Measurements from ENCODE around the gene TBC1D22B.

The TBC1D22B gene

GRCh38 chr6:37362101-37362828, 104.7 kb downstream of the TBC1D22B start:
- Histone ChIP-seq H2BK12ac (ENCODE audit: low read length in 2 of 2) (no peak overlapping the region), H3K4ac (ENCODE audit: low read depth in 1 of 2, low read length in 2 of 2) (no peak overlapping the region), H4K91ac (ENCODE audit: low read length) (no peak overlapping the region), H3K79me1 (replicated peaks; ENCODE audit: low read length, poor library complexity, severe bottlenecking) (peaks cover 30% of the 10 kb centered on the region), H2BK120ac (ENCODE audit: low read depth, low read length) (no peak overlapping the region), H4K8ac (ENCODE audit: low read length) (no peak overlapping the region), H3K27me3 (ENCODE audit: control insufficient read depth in 1 of 2, insufficient read depth in 1 of 2, low read length in 2 of 2) (no peaks in the 10 kb centered on the region), H3K23ac (ENCODE audit: low read length in 2 of 2) (no peak overlapping the region), H2AK5ac (ENCODE audit: low read length, severe bottlenecking) (no peak overlapping the region), H3K36me3 (ENCODE audit: control insufficient read depth in 1 of 2, insufficient read depth in 2 of 2, low read depth in 1 of 2, low read length in 2 of 2) (peaks cover 3 to 38% of the 10 kb centered on the region in 2 experiments), H2AFZ (ENCODE audit: low read depth, low read length) (no peak overlapping the region), H2BK5ac (ENCODE audit: low read depth, low read length, poor library complexity, severe bottlenecking) (no peak overlapping the region), H3K18ac (ENCODE audit: low read depth in 1 of 2, low read length in 2 of 2) (no peak overlapping the region), H3K27ac (ENCODE audit: low read length, poor library complexity, severe bottlenecking) (no peak overlapping the region), H2BK15ac (ENCODE audit: low read depth, poor library complexity, severe bottlenecking) (no peak overlapping the region), H3K4me2 (ENCODE audit: low read length, poor library complexity, severe bottlenecking) (no peak overlapping the region), H3K4me1 (ENCODE audit: control insufficient read depth, insufficient read depth, low read depth, low read length) (peaks cover 1% of the 10 kb centered on the region), H3K9ac (ENCODE audit: low read length) (no peak overlapping the region), H3K9me3 (ENCODE audit: control insufficient read depth, low read length) (no peaks in the 10 kb centered on the region), H3K14ac (ENCODE audit: low read length in 2 of 2) (no peak overlapping the region), H3K4me3 (ENCODE audit: insufficient read depth in 1 of 2, low read depth in 1 of 2, low read length in 2 of 2) (no peak overlapping the region)
- no peak for DNase-seq
- WGBS, result 100% methylated on average over 2 of the region's 2 CpGs

DNA sequence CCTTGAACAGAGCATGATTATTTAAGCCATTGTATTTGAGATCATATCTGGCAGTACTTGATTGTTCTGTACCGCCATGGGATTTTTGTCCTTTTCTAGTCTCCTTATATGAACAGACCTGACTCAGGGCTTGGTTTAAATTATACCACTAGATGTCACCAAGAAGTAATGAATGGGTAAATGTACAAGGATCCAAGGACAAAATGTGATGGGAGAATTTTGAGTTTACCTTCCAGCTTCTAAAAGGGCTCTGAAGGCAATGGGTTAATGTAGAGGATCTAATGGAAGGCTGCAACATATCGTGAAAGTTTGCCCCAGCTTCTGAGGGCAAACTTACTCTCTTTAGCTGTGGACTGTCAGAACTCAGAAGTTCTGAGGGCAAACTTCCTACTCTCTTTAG, 108.2 kb downstream of the TBC1D22B start:
- Histone ChIP-seq H4K8ac (ENCODE audit: low read length) (no peak overlapping the region), H3K4me1 (ENCODE audit: control insufficient read depth, insufficient read depth, low read depth, low read length) (no peaks in the 10 kb centered on the region), H4K91ac (ENCODE audit: low read length) (no peak overlapping the region), H3K27ac (ENCODE audit: low read length, poor library complexity, severe bottlenecking) (no peak overlapping the region), H2BK120ac (ENCODE audit: low read depth, low read length) (no peak overlapping the region), H3K14ac (ENCODE audit: low read length in 2 of 2) (no peak overlapping the region), H3K79me1 (replicated peaks; ENCODE audit: low read length, poor library complexity, severe bottlenecking) (peaks cover 27% of the 10 kb centered on the region), H2AK5ac (ENCODE audit: low read length, severe bottlenecking) (no peak overlapping the region), H2BK15ac (ENCODE audit: low read depth, poor library complexity, severe bottlenecking) (no peak overlapping the region), H3K9me3 (ENCODE audit: control insufficient read depth, low read length) (no peaks in the 10 kb centered on the region), H3K9ac (ENCODE audit: low read length) (no peak overlapping the region), H3K4me3 (ENCODE audit: insufficient read depth in 1 of 2, low read depth in 1 of 2, low read length in 2 of 2) (no peak overlapping the region), H2AFZ (ENCODE audit: low read depth, low read length) (no peak overlapping the region), H3K27me3 (ENCODE audit: control insufficient read depth in 1 of 2, insufficient read depth in 1 of 2, low read length in 2 of 2) (no peaks in the 10 kb centered on the region), H2BK12ac (ENCODE audit: low read length in 2 of 2) (no peak overlapping the region), H3K36me3 (ENCODE audit: control insufficient read depth in 1 of 2, insufficient read depth in 2 of 2, low read depth in 1 of 2, low read length in 2 of 2) (peaks cover 12 to 67% of the 10 kb centered on the region in 2 experiments), H3K18ac (ENCODE audit: low read depth in 1 of 2, low read length in 2 of 2) (no peak overlapping the region), H2BK5ac (ENCODE audit: low read depth, low read length, poor library complexity, severe bottlenecking) (no peak overlapping the region), H3K23ac (ENCODE audit: low read length in 2 of 2) (no peak overlapping the region), H3K4ac (ENCODE audit: low read depth in 1 of 2, low read length in 2 of 2) (no peak overlapping the region), H3K4me2 (ENCODE audit: low read length, poor library complexity, severe bottlenecking) (no peak overlapping the region)
- WGBS, result 69% methylated on average over 2 of the region's 2 CpGs
- DNase-seq, result peak; percentile 24

DNA sequence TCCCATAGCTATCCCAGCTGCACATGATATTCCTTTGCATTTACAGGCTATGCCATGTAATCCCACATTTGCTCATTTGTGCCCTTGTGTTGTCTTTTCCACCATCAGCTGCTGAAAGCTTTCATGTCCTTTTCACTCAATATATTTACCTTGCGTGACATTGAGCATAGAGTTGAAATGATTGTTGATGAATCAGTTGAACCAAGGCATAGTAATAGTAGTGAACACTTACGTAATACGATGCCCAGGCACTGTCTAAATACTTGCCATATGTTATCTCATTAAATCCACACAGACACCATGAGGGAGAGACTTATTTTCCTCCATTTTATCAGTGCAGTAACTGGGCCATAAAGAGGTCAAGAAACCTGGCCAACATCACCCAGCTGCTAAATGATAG, 109.3 kb downstream of the TBC1D22B start:
- no peak overlapping the region for H4K8ac ChIP-seq (ENCODE audit: low read length)
- H3K4me2 ChIP-seq (ENCODE audit: low read length, poor library complexity, severe bottlenecking), result no peak overlapping the region
- H3K18ac ChIP-seq (ENCODE audit: low read depth in 1 of 2, low read length in 2 of 2), result no peak overlapping the region
- no peak overlapping the region for H3K4me3 ChIP-seq (ENCODE audit: insufficient read depth in 1 of 2, low read depth in 1 of 2, low read length in 2 of 2)
- no peak overlapping the region for H2BK5ac ChIP-seq (ENCODE audit: low read depth, low read length, poor library complexity, severe bottlenecking)
- peaks cover 25% of the 10 kb centered on the region for H3K79me1 ChIP-seq (replicated peaks; ENCODE audit: low read length, poor library complexity, severe bottlenecking)
- no peaks in the 10 kb centered on the region for H3K27me3 ChIP-seq (ENCODE audit: control insufficient read depth in 1 of 2, insufficient read depth in 1 of 2, low read length in 2 of 2)
- no peak overlapping the region for H2AFZ ChIP-seq (ENCODE audit: low read depth, low read length)
- no peak overlapping the region for H3K27ac ChIP-seq (ENCODE audit: low read length, poor library complexity, severe bottlenecking)
- H2BK12ac ChIP-seq (ENCODE audit: low read length in 2 of 2), result no peak overlapping the region
- H3K9me3 ChIP-seq (ENCODE audit: control insufficient read depth, low read length), result no peaks in the 10 kb centered on the region
- no peak overlapping the region for H2BK15ac ChIP-seq (ENCODE audit: low read depth, poor library complexity, severe bottlenecking)
- no peak overlapping the region for H3K9ac ChIP-seq (ENCODE audit: low read length)
- no peak overlapping the region for H2BK120ac ChIP-seq (ENCODE audit: low read depth, low read length)
- H3K14ac ChIP-seq (ENCODE audit: low read length in 2 of 2), result no peak overlapping the region
- H3K36me3 ChIP-seq (ENCODE audit: control insufficient read depth in 1 of 2, insufficient read depth in 2 of 2, low read depth in 1 of 2, low read length in 2 of 2), result peaks cover 15 to 67% of the 10 kb centered on the region in 2 experiments
- H4K91ac ChIP-seq (ENCODE audit: low read length), result no peak overlapping the region
- WGBS, result 95% methylated on average over 2 of the region's 3 CpGs
- H3K23ac ChIP-seq (ENCODE audit: low read length in 2 of 2), result peak overlapping the region in 1 of 2 experiments; percentile 60
- no peak overlapping the region for H3K4ac ChIP-seq (ENCODE audit: low read depth in 1 of 2, low read length in 2 of 2)
- no peak overlapping the region for H2AK5ac ChIP-seq (ENCODE audit: low read length, severe bottlenecking)
- no peak for DNase-seq
- peaks cover 5% of the 10 kb centered on the region for H3K4me1 ChIP-seq (ENCODE audit: control insufficient read depth, insufficient read depth, low read depth, low read length)

- no peak overlapping the region for H3K4me3 ChIP-seq (ENCODE audit: insufficient read depth in 1 of 2, low read depth in 1 of 2, low read length in 2 of 2)
- H3K27ac ChIP-seq (ENCODE audit: low read length, poor library complexity, severe bottlenecking), result no peak overlapping the region
- no peak overlapping the region for H3K9ac ChIP-seq (ENCODE audit: low read length)
- H3K4me2 ChIP-seq (ENCODE audit: low read length, poor library complexity, severe bottlenecking), result no peak overlapping the region
- no peak overlapping the region for H4K91ac ChIP-seq (ENCODE audit: low read length)
- H2BK5ac ChIP-seq (ENCODE audit: low read depth, low read length, poor library complexity, severe bottlenecking), result no peak overlapping the region
- no peak overlapping the region for H2AK5ac ChIP-seq (ENCODE audit: low read length, severe bottlenecking)
- H3K18ac ChIP-seq (ENCODE audit: low read depth in 1 of 2, low read length in 2 of 2), result no peak overlapping the region
- H3K4me1 ChIP-seq (ENCODE audit: control insufficient read depth, insufficient read depth, low read depth, low read length), result peaks cover 5% of the 10 kb centered on the region
- no peak overlapping the region for H3K4ac ChIP-seq (ENCODE audit: low read depth in 1 of 2, low read length in 2 of 2)
- no peak overlapping the region for H2BK15ac ChIP-seq (ENCODE audit: low read depth, poor library complexity, severe bottlenecking)
- DNase-seq, result no peak
- H3K14ac ChIP-seq (ENCODE audit: low read length in 2 of 2), result no peak overlapping the region
- peaks cover 25% of the 10 kb centered on the region for H3K79me1 ChIP-seq (replicated peaks; ENCODE audit: low read length, poor library complexity, severe bottlenecking)
- H3K23ac ChIP-seq (ENCODE audit: low read length in 2 of 2), result no peak overlapping the region
- H3K9me3 ChIP-seq (ENCODE audit: control insufficient read depth, low read length), result no peaks in the 10 kb centered on the region
- H3K27me3 ChIP-seq (ENCODE audit: control insufficient read depth in 1 of 2, insufficient read depth in 1 of 2, low read length in 2 of 2), result no peaks in the 10 kb centered on the region
- no peak overlapping the region for H4K8ac ChIP-seq (ENCODE audit: low read length)
- H2AFZ ChIP-seq (ENCODE audit: low read depth, low read length), result no peak overlapping the region
- WGBS, result 96% methylated on average over 1 of the region's 1 CpG
- no peak overlapping the region for H2BK120ac ChIP-seq (ENCODE audit: low read depth, low read length)
- H3K36me3 ChIP-seq (ENCODE audit: control insufficient read depth in 1 of 2, insufficient read depth in 2 of 2, low read depth in 1 of 2, low read length in 2 of 2), result peaks cover 15 to 57% of the 10 kb centered on the region in 2 experiments
- H2BK12ac ChIP-seq (ENCODE audit: low read length in 2 of 2), result no peak overlapping the region
These were observed 111.4 kb downstream of the TBC1D22B start for GRCh38 chr6:37368961-37369320.
